ENCODE results near the gene VPS72.

Gene VPS72

DNA sequence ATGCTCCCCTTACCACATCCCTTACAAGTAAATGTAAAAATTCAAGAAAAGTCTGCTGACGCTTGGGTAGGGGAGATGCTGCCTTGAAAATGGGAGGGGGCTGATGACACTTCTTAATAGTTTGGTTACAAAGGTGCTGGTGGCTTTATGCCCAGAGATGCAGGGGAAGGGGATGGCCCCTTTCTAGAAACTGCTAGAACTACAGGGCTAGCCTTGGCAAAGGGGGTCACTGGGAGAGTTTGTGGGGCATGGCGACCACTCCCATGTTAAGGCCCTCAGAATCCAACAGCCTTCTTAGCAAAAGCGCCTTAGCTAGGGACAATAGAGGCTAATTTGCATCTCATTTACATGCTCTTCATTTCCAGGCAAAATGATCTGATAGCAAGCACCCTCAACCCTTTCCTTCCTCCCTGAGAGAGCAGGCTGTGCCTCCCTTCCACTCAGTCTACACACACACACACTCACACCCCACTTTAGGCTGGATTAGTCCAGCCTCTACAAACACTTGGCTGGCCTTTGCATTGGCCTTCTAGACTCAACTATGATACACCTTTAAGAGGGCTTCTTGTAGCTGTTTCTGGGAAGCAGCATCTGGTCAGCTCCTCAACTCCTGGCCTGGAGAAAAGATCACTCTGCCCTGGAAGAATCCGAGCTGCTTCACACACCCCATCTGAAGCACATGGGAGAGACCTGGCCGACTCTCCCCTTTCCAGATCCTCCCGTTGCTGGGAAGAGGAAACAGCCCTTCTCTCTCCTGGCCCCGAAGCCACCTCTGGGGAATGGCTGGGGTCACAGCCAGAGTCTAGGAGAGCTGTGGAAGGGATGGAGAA is 45.3 kb downstream of the VPS72 start:
- no peak for DNase-seq

DNA sequence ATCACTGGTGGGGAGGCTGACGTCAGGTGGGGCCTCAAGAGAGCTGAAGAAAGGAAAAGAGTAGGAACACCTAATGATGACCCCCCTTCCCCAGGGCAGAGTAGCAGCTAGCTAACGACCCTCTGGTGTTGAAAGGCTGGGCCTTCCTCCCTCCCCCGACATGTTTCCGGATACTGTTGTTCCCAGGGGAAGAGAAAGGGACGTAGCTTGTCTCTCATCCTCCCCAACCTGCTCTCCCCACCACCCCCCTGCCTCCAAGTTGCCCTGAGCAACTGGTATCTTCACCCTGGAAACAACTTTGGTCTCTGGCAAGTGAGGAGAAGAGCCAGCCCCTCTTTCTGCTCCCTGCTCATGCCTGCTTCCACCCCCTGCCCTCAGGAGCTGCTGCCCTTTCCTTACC is 46.0 kb downstream of the VPS72 start:
- DNase-seq: no peak

DNA sequence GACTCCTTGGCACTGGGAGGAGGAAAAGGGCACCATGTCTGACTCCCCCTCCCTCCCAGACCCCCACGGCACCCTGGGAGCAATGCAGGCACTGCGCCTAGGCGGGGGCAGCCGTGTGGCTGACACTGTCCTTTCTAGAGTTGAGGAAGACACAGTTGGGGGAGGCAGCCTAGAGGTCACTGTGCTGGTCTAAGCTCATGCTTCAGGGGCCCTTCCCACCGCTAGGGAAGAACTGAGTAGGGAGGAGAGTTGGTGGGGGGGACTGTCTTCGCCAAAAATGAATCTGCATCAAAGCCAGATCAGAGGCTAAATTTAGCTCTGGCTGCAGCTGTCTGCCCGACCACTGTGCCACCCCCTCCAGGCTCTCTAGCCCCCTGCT is 47.0 kb downstream of the VPS72 start:
- DNase-seq: no peak

DNA sequence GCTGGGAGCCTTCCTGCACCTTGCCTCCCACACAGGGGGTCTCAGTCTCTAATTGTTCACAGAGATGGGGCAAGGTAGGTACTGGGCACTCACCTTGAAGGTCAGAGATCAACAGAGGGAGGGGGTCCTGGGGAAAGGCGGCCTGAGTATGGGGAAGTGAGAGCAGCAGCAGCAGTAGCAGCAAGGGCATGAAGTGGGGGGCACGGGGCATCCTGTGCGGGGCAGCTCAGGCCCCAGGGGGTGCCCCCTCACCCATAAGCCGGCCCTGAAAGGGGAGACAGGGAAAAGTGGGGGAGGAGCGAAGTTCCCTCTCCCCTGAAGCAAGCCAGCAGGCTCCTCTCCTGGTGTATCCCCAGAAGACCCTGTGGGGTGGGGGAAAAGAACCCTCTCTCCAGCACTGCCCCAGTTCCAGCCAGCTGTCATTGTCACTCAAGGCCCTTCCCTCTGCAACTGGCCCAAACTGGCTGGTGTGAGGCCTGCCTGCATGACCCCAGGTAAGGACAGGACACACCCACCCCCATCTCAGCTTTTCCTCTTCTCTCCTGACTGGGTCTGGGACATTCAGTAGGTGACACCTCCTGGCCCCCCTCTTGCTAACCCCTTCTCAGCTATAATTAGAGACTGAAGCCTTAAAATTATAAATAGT is 47.5 kb downstream of the VPS72 start:
- no peak for DNase-seq

DNA sequence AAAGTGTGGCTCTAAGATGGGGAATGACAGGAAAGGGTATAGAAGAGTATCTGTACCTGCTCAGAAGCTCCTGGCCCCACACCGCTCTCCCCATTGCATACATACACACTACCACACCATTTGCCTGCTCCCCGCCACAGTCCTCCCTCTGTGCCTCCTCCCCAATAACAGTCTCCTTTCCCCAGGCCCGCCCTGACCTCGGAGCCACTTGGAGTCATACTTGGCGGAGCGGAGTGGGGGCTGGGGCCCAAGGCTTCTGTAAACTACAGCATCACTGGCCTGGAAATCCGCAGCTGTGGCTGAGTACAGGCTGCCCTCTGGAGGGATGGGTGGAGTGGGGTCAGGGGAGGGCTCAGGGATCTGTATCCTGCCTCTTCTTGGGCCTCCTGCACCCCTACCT is 52.2 kb downstream of the VPS72 start:
- DNase-seq: no peak

DNA sequence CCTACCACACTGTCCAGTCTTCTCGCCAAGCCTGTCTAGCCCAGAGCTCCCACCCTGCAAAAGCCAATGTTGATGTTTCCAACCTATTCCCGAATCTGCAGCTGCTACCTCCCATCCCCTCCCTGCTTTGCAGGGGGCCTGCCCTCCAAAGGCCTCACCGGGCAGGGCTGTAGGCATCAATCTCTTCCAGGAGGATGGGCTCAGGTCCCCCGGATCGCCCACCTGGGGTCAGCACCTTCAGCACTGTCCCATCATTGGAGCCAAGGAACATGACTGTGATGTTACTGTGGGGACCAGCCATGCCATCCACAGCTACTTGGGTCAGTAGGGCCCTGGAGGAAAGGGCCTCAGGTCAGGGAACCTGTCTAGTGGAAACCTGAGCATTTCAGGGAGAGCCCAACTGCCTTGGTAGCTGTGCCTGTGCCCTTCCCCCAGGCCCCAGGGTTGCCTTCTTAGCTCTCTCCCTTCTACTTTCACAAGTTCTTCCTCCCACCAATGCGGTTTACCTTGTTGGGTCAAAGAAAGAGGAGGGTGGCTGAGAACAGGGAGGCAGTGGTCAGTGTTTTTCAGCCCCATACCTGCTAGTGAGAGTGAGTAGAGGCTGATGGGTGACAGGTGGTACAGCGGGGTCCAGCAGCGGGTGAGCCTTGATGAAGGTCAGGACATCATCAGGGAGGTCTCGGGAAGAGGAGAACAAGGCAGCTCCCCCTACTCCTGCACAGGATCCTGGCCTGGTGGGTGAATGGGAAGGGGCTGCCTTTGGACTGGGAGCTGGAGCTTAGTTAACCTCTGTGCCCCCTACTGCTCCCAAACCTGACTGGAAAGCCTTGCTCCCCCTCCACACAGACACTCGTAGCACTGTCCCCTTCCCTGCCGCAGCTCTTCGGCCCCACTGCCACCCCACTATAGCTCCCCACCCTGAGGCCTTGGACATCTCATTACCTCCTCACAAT is 54.3 kb downstream of the VPS72 start:
- no peak for DNase-seq

DNA sequence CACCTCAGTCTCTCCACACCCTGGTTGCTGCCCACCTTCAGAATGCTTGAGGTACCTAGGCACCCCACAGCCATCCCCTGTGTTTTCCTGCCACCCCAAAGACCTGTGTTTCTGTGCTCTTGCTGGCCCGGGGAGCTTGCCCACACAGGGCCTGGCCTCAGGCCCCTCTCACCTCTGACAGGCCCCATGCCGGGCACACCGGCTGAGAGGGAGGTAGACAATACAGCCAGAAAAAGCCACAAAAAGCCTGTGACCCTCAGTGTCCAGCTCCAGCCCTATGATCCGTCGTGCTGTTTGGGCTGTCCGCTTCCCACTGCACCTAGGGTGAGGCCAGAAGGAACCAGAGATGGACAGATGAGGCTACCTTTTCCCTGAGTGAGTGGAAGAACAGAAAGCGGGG is 55.0 kb downstream of the VPS72 start:
- no peak for DNase-seq

DNA sequence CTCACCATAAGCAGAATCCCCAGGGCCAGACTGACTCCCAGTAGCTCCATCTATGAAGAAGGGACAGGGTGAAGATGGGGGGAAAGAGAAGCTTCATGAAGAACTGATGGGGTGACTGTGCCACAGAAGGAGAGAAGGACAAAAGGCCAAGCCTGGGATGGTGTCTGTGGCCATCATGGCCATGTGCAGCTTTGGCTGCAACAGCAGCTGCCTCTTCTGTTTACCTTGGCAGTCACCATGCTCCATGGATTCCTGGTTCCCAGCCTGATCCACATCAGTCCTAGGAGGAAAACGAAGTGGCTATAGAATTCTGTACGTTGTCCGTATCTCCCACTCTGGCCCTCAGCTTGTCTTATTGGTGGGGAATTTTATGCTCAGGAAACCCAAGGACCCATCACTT is 55.6 kb downstream of the VPS72 start:
- DNase-seq: no peak

DNA sequence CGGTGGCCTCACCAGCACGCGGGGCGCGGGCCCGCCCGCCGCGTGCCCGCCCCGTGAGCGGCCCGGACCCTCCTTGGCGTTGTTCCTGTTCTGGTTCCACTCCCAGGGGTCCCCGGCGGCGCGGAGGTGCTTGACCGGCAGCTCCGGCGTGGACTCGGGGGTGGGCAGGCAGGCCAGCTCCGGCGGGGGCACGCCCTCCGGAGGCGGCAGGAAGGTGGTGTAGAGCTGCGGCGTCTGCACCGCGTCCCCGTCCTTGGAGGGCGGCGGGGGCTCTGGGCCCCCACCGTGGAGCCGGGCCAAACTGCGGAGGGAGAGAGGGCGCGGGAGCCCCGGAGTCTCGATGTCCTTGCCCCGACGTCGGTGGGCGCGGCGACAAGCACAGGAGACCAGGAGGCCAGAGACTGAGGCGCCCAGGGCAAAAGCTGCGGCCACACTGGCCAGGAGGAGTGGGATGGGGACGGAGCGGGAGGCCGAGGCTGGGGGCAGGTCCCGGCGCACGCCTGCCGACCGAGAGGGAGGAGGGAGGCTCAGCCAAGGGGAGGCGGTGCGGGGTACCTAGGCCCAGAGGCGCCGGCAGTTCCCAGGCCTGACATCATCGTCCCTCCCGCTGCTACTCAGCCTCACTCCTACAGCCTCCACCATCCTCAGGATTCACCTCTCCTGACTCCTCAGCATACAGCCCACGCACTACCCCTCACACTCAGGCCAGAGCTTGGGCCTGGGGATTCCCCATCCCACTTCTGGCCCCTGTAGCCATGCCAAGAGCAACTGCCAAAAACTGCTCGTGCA is 56.8 kb downstream of the VPS72 start:
- no peak for DNase-seq

DNA sequence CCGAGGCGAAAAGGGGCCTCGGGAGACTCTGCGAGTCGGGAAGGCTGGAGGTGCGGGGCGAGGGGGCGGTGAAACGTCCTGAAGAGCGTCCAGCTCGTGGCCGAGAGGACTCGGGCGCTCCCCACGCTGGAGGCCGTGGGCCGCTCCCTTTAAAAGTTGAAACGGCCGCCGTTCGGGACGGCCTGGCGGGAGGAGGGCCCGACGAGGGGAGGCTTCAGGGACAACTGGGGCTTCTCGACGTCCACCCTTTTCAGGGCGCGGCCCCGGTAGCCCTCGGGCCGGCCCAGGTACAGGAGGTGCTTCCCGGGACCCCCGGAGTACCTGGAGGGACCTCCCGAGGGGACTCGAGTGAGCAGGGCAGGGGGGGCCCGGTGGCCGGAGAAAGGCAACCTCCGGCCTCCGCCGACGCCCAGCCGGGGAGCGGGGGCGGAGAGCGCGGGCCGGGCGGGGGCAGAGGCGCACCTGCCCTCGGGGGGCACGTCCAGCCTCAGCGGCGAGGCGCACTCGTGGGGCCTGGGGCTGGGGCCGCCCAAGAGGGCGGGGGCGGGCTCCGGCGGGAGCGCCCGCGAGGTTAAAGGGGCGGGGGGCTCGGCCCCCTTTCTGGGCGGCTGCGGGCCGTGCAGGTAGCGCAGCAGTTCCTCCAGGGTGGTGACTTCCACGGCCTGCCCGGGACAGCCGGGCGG is 57.5 kb downstream of the VPS72 start:
- no peak for DNase-seq

DNA sequence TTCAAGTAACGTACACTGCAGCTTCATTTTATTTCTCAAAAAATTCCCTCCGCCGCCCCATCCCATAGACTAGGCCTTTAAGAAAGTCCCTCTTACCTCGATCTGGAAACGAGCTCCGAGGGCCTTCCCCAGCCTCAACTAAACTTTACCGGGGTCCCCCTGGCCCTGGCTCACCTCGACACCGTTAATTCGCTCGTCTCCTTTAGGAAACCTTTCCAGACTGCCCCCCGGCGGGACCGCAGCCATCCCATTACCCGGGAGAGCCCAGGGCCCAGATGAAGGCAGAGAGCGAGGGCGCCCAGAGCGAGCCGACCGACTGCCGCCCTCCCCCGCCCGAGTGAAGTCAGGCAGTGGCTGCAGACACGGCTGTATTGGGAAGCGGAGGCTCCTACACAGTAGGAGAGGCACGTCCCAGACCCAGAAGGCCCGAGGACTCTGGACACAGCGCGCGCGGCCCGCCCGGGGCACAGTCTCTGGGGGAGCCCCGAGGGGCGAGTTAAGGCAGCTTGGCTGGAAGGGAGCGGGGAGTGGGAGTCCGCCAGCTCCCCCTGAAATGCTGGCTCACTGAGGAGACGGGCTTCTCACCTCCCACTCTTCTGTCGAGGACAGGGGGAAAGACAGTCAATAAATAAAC is 58.2 kb downstream of the VPS72 start:
- DNase-seq: no peak

DNA sequence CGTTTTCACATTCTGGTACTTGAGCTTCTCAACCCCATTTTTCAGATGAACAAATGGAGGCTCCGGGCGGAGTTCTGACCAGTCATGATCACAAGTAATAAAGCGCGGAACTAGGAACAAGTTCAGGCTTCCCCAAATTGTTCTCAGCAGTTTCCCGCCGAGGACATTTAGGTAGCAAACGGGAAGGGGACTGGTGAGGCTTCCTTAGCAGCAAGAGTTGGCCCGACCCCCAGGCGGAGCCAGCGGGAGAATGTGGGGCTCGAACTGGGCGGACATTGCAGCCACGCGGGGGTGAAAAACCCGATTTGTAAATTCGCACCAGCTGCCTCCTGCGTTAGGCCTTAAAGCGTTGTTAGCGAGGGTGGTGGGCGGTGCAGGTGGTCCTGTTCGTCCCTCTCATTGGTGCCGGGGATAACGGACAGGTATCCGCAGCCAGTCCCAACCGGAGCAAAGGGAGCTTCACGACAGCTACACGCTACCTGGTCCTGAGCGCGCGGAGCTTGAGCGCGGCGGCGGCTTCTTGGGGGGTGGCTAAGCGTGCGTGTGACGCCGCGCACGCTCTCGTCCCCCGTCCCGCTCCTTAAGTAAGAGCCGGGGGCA is 58.9 kb downstream of the VPS72 start:
- peak; percentile 32 for DNase-seq

DNA sequence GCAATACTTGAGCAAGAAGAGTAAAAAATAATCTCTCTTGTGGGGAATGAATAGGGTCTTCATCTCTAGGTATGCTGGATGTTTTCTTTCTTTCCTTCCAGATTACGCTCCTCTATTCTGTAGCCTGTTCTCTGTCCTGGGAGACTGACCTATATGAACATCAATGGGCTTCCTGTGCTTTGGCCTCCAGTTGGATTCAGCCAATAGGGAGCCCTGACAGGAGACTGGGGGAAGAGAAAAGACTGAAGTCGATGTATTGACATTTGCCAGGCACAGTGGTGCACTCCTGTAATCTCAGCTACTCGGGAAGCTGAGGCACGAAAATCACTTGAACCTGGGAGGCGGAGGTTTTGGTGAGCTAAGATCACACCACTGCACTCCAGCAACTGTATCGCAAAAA is 61.2 kb downstream of the VPS72 start:
- no peak for DNase-seq
